Inflammatory macrophage treated with lipopolysaccharide for 1 hour (primary cell): ENCODE results near the gene CYTH4.
"Not testable (repeated sequence)": the region's sequence is repeated elsewhere in the genome, so short reads cannot be mapped to it uniquely, and the experiment has no call there.

Source experiments
- DNase-seq, 2 donors: peaks; one replicate each; pipeline ENCODE4 v3.0.0-alpha.2; 2020 to 2022

Gene CYTH4, protein sequence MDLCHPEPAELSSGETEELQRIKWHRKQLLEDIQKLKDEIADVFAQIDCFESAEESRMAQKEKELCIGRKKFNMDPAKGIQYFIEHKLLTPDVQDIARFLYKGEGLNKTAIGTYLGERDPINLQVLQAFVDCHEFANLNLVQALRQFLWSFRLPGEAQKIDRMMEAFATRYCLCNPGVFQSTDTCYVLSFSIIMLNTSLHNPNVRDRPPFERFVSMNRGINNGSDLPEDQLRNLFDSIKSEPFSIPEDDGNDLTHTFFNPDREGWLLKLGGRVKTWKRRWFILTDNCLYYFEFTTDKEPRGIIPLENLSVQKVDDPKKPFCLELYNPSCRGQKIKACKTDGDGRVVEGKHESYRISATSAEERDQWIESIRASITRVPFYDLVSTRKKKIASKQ

DNA sequence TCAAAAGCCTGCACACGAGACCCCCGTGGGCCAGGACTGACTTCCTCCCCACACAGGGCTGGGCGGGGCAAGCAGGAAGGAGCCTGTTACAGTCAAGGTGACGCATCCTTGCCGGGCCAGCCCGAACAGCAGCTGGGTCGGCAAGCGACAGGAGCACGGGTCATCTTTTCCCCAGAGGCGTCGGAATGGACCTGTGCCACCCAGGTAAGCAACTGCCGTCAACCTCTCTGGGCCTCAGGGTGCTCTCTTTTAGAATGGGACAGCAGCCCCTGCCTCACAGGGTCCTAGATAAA is at the start of gene CYTH4:
Gene CYTH4 (plus strand): TSS at position 124 of the 293 bp plus-strand sequence. CDS start 62 bp downstream, at position 186.
- peak; percentile 77 to 90 for DNase-seq

DNA sequence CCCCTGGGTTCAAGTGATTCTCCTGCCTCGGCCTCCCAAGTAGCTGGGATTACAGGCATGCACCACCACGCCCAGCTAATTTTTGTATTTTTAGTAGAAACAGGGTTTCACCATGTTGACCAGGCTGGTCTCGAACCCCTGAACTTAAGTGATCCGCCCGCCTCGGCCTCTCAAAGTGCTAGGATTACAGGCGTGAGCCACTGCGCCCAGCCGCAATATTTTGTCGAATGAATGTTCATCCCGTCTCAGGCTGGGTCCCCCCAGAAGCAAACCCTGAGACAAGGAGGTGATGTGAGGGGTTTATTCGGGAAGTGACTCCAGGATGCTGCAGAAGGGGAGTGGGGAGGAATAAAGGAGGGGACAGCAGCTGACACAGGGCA is 48.9 kb upstream of the CYTH4 start:
- not testable (repeated sequence) for DNase-seq

DNA sequence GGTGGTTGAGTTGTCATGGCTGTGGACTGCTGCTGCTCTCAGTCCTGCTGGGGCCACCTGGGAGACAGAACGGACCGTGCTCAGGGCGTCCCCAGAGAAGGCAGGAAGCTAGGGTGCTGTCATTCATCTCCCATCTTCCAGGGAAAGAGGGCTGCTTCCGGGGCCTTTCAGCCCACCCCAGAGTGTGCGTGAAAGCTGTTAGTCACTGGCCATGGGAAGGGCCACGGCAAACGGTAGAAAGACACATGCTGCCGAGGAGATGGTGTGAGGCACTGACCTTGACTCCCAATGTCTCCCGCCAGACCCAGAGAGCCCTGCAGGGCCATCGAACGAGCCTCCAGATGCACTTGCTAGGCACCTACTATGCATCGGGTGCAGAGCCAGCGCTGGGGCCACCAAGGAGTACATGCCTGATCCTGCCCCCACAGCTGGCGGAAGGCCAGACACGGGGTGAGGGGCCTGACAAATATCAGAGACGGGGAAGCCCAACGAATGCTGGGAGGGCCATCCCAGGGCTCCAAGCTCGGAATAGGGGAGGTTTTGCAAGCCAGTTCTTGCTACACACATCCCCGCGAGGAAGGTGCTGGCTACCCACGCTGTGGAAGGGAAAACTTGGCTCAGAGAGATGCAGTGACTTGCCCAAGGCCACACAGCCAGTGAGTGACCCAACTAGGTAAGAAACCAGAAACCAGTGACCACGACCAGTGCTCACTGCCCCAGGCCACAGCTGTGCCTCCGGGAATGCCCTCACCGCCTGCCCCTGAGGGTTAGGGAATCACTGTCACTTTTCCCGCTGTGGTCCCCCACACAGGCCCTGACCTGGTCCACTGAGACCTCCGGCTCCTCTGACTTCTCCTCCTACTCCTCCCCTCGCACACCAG is 48.3 kb upstream of the CYTH4 start:
- peak; percentile 39 to 77 for DNase-seq

DNA sequence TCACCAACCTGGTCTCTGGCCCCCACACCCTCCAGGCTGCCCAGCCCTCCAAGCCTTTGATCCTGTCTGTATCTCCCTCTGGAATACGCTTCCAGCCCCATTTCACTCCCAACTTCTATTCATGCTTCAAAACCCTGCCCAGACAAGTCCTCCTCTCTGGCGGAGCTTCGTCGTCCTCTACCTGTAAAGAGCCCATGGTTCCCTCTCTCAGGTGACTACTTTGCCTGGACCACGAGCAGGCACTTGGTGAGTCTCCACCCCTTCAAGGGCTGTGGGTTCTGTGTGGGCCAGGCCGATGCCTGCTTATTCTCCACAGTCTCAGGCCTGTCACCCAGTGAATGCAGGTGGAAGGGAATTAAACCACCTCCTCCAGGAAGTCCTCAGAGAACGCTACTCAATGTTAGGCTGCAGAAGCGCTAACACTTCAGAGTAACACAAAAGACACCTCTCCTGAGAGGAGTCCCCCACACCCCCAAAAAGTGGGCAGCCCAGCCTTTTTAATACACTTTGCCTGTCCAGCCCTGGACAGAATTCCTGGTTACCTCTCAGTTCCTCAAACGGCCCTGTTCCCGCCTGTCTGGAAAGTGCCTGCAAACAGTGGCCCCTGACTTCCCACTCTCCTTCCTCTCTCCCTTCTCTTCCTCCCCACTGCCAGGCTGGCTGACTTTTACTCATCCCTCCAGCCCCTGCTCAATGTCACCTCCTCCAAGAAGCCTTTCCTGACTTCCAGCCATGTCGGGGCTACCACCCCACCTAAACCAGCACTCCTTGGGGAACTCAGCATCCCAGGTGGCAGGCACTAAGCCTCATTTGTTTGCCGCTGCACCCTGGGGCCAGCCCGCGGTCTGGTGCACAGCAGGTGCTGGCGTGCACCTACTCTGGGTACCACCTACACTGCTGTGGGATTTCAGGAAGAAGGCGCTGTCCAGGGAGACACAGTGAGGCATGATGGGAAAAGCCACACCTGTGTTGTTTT is 47.3 kb upstream of the CYTH4 start:
- DNase-seq = no peak

DNA sequence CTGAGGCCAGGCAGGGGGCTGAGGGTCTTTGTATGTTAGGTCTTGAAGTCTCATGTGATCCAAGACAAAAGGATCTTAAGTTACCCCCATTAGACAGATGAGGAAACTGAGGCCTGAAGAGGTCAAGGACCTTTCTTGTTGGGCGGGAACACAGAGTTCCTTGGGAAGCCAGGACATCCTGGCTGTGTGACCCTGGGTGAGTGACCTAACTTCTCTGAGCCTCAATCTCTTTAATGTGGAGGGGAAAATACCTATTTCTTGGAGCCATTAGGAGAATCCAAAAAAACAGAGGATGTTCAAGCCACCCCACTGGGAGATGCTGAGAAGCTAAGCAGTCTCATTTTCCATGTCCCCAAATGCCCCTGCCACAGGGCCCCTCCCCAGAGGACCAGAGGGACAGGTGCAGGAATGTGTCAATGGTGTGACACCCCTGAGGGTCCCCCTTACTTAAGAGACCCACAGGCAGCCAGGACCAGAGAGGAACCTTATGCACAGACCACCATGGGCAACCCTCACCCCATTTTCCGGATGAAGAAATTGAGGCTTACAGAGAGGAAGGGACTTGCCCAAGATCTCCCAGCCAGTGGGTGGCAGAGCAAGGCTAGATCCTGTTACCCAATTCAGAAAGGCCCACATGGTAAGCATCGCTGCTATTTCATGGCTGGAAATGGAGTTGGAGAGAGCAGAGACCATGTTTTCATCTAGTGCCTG is 46.3 kb upstream of the CYTH4 start:
- peak; percentile 85 to 90 for DNase-seq

DNA sequence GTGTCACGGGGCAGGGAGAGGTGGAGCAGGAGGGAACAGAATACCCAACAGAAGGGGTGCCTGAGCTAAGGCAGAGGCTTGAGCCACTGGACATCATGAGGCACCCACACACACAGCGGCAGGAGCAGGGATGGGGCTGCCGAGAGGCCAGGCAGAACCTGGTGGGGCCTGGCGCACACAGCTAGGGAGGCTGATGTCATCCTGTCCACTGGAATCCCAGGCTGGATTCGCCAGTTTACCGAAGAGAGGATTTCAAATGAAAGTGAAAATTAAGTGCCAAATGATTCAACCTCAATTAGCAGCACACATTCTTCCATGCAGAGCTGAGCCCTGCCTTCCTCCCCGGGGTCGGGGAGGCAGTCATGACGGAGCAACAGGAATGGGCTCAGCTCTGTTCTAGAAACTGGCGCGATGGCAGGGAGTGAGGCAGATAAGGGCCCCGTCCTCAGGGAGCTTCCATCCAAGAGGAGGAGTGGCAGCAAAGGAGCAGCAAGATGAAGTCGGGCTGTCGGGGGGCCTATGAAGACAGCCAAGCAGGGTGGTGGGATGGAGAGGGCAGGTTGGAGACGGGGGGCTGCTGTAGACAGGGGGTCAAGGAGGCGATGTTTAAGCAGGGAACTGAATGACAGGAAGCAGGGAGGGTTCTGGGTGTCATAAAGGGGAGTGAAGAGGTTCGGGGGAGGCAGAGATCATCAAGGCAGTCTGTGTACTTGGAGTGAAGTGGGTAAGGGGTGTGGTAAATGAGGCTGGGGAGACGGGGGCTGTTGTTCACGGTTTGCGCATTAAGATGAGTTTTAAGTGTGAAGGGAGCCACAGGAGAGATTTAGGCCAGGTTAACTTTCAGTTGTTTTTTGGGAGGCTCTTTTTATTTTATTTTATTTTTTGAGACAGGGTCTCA is 44.7 kb upstream of the CYTH4 start:
- peak in 1 of 2 donors; percentile 25 for DNase-seq

DNA sequence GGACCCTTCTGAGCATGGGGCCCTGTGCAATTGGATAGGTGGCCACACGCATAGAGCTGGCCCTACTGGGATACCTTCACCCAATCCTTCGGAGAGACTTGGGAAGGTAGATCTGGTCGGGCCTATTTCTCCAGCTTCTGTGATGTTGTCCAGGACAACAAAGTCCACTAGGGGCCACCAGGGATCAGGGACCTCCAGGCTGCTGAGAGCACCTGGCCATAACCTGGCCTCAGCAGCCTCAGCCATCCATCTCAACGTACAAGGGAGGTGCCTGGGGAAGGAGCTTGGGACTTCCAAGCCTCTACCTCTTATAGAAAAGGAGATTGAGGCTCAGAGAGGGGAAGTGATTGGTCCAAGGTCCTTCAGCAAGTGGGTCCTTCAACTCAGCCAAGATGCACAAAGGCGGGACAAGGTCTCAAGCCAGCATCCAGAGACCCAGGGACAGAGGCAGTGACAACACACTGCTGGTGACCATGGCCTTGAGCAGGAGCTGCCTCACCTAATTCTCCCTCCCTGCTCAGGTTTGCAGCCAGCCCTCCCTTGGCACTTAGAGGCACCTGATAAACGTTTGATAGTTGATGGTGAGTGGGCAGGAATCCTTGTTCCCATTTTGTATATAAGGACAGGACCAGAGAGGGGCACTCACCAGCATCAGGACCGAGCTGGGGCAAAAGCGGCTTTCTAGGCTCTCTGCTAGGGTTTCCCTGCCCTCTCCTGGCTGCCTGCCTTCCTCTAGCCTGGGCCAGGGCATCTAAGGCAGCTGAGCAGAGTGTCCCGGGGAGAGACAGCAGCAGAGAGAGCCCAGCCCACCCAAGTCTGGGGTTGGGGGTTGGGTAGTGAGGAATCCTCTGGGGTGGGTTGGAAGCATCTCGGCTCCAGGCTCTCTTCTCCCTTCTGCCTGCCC is 42.7 kb upstream of the CYTH4 start:
- DNase-seq = no peak

DNA sequence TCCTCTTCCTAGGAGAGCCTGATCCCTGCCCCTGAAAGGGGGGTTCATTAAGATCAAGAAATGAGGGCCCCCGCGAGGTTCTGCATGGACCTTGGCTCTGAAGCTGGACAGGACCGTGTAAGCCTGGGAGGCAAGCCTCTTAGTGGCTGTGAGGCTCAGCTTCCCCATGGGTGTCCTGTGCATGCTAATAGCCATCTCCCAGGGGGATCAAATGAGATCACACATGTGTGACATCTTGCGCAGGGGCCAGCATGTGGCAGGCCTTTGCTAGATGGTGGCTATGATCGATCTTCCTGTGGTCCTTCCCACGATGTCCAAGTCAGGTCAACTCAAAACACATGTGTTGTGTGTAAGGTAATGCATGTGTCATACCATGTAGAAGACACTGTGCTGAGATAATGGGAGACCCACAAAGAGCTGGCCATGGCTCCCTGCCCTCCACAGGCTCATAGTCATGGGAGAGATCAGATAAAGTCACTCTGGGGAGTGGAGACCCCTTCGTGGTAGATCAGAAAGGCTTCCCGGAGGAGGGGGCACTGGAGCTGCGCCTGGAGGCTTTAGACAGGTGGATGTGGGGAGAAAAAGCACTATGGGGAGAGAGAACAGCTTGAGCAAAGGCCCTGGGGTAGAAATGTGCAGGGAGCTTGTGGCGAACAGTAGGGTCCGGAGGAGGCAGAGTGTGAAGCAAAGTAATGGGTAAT is 41.9 kb upstream of the CYTH4 start:
- DNase-seq = no peak

DNA sequence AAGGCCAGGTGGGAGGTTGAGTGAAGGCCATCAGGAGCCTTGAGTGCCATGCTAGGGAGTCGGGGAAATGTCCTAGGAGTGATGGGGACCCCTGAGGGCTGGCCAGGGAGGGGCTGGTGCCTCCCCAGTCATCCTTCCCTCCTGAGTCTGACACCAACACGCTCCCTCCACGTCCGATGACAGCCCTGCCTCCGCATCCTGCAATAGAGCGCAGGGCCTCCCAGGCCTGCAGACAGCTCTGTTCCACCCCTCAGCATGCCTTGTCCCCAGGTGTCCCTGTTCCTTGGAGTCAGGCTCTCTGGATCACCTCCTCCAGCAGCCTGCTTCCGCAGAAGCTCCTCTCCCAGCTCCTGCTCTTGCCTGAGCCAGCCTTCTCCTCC is 41.4 kb upstream of the CYTH4 start:
- no peak for DNase-seq

DNA sequence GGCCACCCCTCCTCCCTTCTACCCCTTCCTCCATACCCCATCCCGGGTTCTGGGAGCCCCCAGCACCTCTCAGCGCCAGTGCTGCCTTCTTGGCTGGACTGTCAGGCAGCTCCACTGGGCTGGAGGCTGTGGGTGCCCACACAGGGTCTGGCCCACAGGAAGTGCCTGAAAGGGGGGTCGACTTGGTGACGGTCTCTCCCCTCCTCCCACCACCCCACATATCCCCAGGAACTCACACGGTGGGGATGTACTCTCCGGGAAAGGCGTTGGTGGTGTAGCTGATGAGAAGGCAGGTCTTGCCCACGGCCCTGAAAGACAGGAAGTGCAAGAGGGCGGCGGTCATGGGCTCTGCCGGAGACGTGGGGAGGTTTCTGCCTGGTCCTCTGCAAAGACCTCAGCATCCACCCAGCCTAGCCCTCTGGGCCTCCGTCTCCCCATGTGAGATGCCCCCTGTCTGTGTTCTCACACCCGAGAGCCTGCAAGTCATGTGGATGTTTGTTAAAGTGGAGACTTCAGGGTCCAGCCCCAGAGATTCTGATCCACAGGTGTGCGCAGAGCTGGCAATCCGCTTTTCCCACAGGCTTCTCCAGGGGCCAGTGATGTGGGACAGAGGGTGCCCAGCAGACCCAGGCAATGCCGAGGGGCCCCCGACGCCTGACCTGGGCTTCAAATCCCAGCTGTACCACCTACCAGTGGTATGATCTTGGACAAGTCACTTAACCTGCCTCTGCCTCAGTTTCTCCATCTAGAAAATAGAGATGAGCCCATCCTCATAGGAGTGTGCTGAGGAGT is 40.8 kb upstream of the CYTH4 start:
- peak; percentile 61 to 85 for DNase-seq

DNA sequence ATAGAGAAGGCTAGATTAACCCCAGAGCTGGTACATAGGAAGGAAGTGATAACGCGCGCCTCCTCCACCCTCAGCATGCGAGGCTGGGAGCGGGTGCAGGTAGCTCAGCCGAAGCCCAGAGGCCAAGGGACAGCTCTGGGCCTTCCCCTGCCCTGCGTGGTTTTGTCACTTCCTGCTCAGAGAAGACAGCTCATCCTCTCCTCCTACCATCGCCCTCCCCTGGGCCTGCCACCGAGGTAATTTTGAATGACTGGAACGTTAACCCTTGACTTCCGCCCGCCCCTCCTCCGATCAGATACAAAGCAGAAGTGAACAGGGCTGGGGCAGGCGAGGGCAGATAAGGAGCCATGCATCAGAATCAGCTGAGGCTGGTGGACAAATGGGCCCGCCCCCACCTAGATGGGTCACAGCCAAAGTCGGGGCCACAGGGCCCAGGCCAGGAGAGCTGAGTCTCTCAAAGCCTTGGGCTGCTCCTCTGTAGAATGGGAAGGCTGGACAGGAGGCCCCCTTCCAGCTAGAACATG is 39.9 kb upstream of the CYTH4 start:
- DNase-seq = peak; percentile 93 to 99

DNA sequence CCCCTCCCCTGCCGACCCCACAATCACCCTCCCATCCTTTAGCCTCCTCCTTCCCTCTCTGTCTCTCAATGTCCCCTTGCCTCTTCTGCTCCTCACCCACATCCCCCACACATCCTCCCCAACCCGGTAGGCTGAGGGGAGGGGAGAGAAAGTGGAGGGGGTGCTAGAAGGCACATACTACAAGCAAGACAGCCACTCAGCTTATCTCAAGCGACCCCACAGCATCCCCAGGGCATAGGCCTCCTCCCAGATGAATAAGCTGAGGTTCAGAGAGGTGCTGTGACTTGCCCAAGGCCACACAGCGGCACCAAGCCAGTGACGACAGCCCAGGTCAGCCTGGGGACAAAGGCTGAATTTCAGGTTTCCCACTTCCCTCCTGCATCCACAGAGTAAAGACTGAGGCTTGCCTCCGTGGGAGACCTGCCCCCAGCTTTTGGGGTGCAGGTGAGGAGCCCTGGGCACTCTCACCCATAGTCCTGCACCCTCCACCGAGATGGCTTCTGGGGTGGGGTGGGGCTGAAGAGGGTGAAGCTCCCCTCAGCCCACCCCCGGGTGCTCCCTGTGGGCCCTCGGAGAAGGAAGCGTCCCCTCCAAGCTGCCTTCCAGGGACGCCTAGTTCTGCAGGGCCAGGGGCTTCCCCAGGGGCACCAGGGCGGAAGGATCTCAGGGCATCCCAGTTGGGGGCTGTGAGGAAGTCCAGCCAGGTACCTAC is 38.8 kb upstream of the CYTH4 start:
- DNase-seq = no peak

DNA sequence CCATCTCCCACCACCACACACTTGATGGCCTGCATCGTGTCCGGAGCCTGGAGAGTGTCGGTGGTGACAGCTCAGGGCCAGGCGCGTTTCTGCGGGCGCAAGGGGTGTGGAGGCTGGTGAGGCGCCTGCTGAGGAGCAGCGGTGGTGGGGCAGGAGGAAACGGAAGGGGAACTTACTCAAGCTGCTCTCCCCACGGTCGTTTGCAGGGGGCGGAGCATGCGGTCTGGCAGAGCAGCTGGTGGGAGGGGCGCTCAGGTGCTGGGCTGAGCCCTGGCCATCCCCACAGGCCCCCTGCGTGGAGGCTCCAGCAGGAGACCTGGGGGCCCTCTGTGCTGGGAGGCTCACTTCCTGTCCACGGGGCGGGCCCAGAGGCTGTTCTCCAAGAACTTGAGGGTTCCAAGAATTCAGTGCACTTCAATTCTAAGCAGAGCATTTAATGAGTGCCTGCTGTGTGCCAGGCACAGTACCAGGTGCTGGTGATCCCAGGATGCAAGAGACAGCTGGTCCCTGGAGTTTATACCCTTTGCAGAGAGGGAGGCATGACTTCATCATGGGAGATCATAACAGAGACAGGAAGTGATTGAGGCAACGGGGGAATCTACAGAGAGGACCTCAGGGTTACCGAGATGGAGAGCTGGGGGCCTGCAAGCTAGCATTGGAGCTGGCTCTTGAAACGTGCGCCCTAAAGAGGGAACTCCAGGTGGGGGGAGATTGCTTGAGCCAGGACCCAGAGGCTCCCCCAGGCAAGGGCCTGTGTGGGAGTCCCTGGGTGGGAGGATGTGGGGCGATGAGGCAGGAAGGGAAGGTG is 38.0 kb upstream of the CYTH4 start, which contains the start of gene RAC2:
Gene RAC2 (minus strand): TSS at position 156 of the 808 bp plus-strand sequence. CDS start 121 bp downstream, at position 35.
- DNase-seq = peak; percentile 88 to 90

DNA sequence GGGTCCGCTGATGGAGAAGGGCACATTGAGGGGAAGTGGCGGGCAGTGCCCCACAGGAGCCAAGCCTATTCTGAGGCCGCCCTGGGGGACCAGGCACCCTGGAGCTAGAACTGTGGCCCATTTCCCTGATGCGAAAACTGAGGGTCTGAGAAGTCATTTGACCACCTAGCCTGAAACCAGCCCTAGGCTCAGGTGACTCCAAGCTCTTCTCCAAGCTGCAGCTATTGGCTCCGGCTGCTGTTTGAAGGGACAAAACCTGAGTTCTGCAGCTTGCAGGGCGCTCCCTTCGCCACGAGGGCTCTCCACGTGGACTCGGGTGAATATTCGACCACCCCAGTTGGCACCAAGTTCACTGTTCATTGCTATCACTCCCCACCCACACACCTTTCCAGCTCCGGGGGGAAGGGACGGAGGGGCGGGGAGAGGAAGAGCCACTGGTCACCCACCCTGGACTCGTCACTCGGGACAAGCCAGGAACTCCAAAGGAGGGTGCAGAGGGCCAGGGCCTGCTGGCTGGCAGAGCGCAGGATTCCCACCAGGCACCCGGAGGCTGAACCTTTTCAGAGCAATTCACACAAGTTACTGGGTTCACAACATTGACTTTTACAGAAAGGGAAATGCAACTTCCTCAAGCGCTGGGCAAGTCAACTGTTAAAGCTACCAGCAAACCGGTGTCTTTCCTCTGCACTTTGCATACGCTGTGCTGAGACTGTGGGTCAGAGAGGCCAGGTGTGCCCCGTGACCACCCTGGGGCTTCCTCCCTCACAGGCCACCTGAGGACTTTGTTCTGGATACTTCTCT is 37.2 kb upstream of the CYTH4 start:
- DNase-seq = no peak

DNA sequence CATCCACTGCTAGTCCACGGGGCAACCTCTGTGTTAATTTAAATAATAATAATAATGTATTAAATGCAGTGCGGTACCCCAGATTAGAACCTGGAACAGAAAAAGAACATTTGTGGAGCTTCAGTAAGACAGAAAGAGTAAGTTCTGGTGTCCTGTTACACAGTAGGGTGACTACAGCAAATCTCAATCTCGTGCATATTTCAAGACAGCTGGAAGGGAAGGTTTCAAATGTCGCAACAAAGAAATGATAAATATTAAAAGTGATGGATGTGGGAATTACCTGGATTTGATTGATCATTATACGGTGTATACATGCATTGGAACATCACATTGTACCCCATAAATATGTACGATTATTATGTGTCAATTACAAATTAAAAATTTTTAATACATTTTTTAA is 36.6 kb upstream of the CYTH4 start:
- no peak for DNase-seq

DNA sequence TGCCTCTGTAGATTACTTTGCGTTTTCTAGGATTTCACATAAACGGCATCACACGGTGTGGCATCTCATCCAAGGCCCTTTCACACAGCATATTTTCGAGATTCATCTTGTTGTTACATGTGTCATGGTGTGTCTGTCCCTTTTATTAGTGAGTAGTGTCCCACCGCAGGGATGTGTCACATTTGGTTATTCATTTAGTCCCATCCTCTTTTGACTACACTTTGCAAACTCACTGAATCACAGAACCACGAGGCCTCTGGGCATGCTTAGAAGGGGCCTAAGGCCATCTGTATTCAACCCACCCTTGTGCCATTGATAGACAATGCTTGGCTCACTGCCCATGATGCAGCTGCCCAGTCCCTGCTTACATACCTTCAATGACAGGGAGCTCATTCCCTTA is 34.1 kb upstream of the CYTH4 start:
- DNase-seq = no peak
